Choroid plexus epithelial cell (primary cell): ENCODE data around the gene PHYH.
"Not testable (repeated sequence)": the region's sequence is repeated elsewhere in the genome, so short reads cannot be mapped to it uniquely, and the experiment has no call there.

Experiments used
- DNase-seq: peaks from one replicate; pipeline ENCODE4 v3.0.0-alpha.2; 2010; ENCODE audit warnings: low read depth
- H3K4me3 ChIP-seq: 2 replicates; pipeline ENCODE4 v1.5.1; 2011; ENCODE audit warnings: low read depth, mild to moderate bottlenecking, control low read depth, low read length, moderate library complexity
- TF ChIP-seq, protein P1 (sequence below): conservative IDR thresholded peaks from 2 replicates; pipeline ENCODE4 v1.5.1; 2011; ENCODE audit warnings: low read depth, mild to moderate bottlenecking, control low read depth, inconsistent platforms, low read length, moderate library complexity

The PHYH gene

DNA sequence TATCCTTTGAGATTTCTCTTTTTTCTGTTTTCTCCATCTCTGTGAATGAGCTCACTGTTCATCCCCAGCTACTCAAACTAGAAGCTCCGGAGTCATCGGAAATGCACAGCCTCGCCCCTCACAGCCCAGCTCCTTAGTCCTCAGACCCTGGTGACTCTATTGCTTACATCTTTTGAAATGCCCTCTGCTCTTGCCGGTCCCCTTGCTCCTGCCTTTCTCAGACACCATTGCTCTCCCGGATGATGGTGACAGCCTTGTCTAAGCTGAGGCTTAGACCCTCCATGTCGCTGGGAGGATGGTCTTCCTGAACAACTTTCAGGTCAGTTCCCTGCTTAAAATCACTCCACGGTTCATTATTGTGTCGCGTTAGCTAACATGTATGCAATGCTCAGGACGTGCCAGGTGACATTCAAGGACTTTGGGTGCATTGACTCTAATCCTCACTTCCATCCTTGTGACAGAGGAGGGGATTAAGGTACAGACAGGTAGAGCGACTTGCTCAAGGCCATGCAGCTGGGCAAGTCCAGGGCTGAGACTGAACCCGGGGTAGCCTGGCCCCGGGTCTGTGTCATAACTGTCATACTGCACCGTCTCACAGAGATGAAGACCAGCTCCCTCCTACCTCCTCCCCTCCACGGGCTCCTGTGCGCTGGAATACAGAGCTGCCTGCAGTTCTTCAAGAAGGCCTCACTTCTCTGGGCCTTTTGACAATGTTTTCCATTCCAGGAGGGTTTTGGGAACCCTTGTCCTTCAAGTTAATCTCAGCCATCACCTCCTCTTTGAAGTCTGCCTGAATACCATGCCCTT lies 61.4 kb downstream of the PHYH start:
- DNase-seq = no peak
- no peak overlapping the region for H3K4me3 ChIP-seq
- TF ChIP-seq, protein P1, sequence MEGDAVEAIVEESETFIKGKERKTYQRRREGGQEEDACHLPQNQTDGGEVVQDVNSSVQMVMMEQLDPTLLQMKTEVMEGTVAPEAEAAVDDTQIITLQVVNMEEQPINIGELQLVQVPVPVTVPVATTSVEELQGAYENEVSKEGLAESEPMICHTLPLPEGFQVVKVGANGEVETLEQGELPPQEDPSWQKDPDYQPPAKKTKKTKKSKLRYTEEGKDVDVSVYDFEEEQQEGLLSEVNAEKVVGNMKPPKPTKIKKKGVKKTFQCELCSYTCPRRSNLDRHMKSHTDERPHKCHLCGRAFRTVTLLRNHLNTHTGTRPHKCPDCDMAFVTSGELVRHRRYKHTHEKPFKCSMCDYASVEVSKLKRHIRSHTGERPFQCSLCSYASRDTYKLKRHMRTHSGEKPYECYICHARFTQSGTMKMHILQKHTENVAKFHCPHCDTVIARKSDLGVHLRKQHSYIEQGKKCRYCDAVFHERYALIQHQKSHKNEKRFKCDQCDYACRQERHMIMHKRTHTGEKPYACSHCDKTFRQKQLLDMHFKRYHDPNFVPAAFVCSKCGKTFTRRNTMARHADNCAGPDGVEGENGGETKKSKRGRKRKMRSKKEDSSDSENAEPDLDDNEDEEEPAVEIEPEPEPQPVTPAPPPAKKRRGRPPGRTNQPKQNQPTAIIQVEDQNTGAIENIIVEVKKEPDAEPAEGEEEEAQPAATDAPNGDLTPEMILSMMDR = no peak

DNA sequence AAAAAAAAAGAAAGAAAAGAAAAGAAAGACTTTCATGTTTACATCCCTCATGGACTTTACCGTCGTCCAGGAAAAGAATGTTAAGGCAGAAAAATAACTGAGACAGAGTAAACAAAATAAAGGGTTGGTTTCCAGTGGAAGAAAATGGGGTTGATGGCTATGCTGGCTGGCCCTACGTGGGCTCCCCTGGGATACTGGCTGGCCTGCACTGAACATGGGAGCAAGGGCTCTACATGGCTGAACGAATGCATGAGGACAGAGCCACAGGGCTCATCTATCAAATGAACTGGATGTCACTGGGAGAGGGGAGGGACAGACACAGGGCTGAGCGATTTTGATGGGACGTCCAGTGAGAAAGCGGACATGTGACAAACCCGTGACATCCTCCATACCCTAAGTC lies 63.2 kb downstream of the PHYH start:
- H3K4me3 ChIP-seq = no peak overlapping the region
- DNase-seq = no peak
- TF ChIP-seq, protein P1 = no peak

DNA sequence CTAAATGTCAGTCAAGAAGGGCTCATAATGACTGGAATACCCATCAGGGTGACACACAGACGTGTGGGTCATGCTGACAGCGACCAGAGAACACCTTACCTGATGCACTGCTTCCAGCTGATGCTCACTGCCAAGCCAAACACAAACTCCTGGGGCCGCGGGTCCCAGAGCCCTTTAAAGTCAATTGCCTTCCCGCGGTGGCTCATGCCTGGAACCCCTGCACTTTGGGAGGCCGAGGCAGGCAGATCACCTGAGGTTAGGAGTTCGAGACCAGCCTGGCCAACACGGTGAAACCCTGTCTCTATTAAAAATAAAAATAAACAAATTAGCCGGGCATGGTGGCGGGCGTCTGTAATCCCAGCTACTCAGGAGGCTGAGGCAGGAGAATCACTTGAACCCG lies 65.1 kb downstream of the PHYH start:
- not testable (repeated sequence) for DNase-seq, H3K4me3 ChIP-seq

DNA sequence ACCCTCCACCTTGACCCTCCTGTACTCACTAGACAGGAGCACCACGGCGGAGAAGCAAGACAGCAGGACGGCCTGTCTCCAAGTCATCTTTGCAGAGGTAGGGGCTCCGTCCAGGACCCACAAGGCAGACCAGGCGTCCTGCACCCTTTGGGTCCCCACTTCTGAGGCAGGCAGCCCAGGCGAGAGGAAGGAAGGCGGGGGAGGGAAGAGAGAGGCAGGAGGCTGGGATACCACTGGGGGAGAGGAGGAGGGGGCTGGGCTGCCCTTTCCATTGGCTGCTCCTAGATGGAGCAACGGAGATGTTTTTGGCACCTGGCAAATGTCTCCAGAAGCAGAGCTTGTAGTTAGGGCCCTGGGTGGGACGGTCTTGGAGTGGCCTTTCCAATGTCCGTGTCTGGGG lies 65.7 kb downstream of the PHYH start, which contains the start of gene UCMA:
Gene UCMA, minus strand, starts transcription at position 203 of the 400 bp plus-strand sequence. Its CDS starts 116 bp downstream, at position 87.
- H3K4me3 ChIP-seq = no peak within 1 kb of the TSS
- TF ChIP-seq, protein P1 = no peak
- no peak for DNase-seq

DNA sequence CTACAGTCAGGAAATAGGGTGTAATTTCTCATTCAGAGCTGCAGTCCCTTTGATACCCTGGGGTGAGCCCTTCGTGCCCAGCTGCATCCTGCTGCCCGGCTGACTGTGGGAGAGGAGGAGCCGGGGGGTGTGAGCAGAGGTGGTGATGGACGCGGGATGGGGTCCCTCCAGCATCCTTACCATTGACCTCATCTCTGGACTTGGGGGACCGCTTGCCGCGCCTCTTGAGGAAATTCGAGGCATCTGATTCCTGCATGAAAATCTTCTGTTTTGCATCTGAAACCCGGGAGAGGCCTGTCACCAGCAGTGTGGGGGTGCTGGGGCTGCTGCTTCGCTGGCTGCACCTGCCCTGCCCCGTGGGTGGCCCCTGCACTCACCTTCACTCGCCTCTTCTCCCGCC lies 66.5 kb downstream of the PHYH start:
- H3K4me3 ChIP-seq = no peak overlapping the region
- no peak for DNase-seq
- TF ChIP-seq, protein P1 = no peak

DNA sequence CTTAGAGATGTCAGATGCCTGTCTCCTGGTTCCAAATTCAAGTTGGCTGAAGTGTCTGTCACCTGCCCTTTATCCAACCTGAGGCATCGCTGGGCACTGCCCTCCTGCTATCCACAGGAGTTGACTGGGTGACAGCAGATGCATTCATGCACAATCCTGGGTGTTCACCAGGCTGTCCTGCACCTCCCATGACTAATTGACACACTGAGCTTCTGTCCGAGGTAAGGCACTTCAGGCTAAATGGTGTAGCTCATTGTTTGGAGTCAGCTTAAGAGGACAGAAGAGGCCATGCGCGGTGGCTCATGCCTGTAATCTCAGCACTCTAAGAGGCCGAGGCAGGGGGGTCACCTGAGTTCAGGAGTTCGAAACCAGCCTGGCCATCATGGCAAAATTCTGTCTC lies 68.1 kb downstream of the PHYH start:
- TF ChIP-seq, protein P1 = no peak
- no peak overlapping the region for H3K4me3 ChIP-seq
- DNase-seq = no peak

DNA sequence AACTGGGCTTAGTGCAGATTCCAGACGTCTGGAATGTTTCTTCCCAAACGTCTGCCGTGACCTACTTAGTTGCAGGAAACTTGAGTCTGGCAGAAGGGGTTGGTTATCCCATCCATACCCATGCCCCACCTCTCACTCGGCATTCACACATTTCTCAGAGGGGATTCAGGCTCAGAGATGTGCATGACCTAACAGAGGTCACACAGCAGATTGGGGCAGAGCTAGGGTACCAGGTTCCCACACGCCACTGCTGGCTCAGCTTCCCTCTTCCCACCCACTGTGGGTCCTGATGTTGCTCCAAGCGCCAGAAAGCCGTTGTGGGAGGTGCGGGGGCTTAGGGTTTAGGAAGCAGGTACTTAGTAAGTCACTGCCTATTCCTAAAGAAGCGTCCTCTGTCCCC lies 68.7 kb downstream of the PHYH start:
- TF ChIP-seq, protein P1 = no peak
- H3K4me3 ChIP-seq = no peak overlapping the region
- no peak for DNase-seq
